Fibroblast of skin of left biceps (primary cell): ENCODE data around the gene CD200R1L.

Source experiments
- DNase-seq, 2 experiments: peaks; one replicate each; pipeline ENCODE4 v3.0.0-alpha.2; 2013; ENCODE audit warnings: low read depth in 2 of 2

CD200R1L gene

DNA sequence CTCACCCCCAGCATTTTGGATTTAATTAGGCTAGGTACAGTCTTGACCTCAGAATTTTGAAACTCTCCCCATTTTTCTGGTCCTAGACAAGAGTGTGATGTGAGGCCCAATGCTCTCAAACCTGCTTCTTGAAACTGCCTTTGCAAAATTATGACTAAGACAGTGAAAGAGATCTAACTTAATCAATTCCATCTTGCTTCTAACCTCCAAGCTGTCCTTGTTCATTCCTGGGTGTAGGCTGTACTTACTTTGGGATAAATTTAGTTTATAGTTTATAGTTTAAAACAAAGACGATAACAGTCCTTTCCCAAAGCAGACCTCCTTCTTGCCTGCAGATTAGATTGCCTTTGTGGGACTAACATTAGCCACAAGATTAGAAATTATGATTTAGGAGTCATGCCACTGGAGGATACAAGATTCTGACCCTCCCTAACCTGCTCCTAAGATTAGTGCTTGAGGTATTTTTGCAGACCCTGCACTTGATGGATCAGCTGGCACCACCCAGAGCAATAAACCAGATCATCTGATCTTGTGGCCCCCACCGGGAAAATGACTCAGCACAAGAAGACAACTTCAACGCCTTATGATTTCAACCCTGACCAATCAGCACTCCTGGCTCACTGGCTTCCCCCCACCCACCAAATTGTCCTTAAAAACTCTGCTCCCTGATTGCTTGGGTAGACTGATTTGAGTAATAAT is 59.6 kb downstream of the CD200R1L start:
- DNase-seq, result no peak

DNA sequence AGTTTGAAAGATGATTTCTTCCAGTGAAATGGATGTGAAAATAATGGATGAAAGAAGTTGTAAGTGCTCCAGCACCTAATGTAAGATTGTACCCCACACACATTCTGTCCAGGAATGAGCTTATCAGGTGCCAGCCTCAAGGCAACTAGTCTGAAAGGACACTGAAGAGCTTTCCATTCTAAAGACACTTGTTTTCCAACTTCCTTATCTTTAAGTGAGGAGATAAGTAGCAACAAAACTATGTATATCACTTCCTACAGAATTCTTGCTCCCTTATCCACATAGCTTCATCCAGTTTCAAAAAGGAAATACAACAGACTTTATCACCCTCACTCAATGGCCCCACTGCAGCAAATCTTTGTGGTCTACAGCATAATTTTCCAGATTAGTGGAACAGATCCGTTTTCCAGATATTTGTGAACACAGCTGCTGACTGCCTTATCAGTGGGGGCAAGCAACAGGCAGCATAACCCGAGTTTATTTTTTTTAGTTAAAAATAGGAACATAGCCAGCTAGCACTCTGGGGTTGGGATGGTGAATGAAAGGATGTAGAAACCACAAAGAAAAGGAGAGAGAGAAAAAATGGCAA is 60.6 kb downstream of the CD200R1L start:
- DNase-seq, result peak; percentile 51 to 56

DNA sequence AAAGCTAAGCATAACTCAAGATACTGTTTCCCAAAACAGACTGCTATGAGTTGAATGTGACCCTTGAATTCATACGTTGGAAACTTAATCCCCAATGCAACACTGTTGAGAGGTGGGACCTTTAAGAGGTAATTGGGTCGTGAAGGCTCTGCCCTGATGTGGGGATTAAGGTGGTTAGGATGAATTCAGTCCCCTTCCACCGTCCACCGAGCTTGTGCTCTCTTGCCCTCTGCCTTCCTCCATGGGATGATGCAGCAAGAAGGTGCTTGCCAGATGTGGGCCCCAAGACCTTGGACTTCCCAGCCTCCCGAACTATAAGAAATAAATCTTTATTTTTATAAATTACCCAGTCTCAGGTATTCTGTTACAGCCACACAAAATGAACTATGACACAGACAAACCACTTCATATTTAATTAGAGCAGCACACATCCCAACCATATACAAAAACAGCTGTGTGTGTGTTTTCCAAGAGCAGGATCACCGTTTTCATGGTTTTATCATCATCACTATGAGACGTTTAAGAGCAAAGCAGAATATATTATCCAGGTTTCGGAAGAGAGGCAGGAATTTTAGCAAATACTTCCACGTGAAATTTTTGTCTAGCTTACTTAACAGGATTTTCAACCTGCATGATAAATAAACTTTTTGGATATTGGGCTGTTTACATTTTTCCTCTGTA is 61.2 kb downstream of the CD200R1L start:
- DNase-seq, result no peak

DNA sequence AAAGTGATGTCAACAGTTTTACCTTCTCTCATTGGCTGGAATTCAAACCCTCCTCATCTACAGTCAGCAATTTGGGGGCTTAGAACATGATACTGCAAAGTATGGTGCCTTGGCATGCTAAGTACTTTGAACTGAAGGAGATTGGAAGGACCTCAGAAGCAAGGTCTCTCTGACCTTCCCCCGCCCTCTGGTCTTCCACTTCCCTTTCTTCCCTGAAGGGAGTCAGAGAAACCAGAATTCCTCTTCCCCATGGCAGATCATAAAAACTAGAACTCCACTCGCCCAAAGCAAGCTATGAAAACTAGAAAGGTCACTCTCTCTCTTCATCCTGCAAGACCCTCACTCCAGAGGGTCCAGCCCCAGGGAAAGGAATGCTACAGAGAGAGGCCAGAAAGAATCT is 64.2 kb downstream of the CD200R1L start:
- no peak for DNase-seq

DNA sequence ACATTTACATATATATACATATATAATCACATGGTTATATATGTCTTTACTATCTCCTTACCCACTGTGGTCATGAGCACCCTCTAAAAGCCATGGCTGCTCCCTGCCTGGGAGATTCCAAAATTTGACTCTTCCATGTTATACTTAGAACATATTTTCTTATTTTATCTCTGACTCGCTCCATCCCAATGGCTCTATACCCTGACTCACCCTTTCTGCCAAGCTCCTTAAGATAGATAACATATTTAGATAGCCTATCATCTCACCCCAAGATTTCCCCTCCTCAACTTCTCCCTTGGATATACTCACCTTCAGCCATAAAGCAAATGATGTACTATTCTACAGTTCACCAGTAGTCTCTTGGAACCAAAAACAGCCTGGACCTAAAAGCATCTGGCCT is 65.1 kb downstream of the CD200R1L start:
- DNase-seq, result no peak

DNA sequence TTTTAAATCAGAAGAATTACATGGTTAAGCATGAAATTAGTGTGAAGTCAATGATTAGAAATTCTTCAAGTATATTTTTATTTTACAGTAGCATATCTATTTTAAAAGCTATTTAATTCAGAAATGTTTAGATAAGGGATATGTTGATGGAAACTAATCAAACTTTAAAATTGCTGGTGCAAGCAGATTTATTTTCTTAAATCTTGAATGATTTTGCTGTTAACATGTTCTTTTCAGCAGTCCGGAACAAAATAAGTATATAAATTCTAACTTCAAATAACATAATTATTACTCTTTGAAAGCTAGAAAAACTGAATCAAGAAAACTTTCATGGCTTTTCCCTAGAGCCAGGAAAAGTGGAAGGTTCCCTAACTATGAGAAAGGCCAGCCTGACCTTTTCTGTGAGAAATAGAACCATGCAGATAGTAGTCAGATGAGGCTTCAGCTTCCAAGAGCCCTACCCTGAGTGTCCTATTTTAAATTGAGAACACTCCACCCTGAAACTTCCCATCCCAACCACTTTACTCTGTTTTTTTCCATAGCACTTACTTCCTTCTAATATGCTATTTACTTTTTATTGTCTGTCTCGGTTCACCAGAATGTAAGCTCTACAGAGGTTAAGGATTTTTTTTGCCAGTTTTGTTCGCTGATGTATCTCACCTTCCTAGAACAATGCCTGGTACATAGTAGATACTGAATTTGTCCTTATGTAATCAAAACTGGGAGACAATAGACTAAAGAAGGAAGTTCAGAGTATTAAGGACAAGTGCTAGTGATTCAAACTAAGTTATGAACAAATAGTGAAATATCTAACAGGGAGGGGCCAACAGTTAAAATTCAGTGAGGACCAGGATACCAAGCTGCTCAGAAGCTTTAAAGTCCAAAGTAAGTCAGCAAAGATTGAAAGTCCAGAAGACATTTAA is 66.8 kb downstream of the CD200R1L start:
- no peak for DNase-seq

DNA sequence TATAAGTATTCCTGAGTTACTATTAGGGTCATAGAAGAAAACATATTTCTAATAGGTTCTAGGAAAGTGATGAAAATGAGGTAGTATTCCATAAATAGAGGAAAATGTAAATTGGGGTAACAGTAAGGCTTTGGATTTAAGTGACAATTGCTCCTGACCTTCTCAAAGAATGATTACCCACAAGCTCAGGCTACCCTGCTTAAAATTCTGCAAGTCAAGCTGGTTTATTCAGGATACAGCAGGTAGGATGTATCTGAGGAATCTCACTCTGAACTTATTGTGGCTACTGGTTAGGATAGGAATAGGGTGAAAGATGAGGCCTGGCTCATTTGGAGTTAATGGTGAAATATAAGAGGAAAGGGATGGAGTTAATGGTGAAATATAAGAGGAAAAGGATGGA is 67.7 kb downstream of the CD200R1L start:
- no peak for DNase-seq

DNA sequence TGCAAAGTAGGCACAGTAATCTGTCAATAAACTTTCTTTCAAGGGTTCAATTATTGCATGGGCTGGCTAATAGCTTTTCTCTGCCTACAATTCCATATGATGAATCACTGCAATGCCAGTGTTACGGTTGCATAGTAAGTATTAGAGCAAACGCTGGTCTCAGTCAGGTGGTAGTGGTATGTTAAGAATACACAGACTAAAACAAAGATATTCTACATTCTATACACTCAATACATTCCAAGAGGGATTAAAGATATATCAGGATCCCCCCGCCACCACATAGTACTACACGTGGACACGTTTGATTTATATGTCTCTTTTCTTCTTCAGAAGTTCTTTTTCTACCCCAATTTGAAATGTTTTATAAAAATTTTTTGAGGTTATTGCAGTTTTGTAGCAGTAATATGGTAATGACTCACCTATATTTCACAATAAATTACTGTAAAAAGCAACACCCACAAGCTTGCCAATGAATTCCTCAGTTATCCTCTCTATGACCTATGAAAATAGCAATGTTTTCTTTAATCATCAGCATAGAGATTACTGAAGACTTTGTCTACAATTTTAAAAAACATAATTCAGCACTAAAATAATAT is 68.2 kb downstream of the CD200R1L start:
- DNase-seq, result peak; percentile 88 to 91

DNA sequence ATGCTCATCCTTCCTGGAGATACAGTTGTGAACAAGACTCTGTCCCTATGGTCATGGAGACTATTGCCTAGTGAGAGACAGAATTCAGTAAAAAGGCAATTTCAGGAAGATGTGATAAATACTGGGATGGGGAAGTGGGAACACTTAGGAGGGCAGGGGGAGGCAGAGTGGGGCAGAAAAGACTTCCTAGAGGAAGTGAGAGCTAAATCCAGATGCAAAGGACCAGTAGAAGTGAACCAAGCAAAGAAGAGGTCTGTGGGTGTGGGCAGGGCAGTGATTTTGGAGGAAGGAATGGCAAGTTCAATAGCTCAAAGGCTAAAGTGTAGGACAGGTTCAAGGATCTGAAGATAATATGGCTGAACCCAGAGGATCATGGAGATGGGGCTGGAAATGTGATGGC is 68.9 kb downstream of the CD200R1L start:
- DNase-seq, result no peak

DNA sequence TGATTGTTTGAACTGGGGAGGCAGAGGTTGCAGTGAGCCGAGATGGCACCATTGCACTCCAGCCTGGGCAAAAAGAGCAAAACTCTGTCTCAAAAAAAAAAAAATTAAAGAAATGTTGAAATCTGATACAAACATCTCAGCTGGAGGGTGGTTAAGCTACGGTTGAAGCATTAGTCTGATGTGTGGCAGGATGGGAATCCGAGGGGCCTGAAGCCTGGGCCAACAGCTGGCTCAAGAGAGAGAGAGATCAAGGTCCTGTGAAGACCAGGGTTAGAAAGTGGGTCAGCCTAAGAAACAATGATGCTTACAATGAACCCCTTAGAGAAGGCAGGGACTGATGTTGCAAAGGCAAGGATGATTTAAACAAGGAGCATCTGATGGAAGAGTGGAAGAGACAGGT is 69.8 kb downstream of the CD200R1L start:
- DNase-seq, result no peak

DNA sequence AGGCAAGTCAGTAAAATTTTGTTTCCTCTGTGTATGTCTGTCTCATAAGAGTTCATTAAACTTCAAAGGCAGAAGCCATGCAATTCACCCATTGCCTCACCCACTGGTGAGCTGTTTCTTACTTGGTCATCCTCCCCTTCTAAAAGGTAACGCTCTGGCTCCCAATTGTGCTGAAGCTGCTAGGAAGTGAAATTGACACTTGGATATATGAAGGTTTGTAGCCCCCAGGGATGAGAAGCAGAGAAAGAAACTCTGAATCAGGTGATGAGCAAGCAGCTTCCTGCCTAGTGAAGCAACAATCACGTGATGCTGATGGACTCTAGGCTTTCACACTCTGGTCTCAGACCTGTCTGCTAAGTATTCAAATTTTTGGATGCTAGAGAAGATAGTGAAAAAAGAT is 70.7 kb downstream of the CD200R1L start:
- no peak for DNase-seq

DNA sequence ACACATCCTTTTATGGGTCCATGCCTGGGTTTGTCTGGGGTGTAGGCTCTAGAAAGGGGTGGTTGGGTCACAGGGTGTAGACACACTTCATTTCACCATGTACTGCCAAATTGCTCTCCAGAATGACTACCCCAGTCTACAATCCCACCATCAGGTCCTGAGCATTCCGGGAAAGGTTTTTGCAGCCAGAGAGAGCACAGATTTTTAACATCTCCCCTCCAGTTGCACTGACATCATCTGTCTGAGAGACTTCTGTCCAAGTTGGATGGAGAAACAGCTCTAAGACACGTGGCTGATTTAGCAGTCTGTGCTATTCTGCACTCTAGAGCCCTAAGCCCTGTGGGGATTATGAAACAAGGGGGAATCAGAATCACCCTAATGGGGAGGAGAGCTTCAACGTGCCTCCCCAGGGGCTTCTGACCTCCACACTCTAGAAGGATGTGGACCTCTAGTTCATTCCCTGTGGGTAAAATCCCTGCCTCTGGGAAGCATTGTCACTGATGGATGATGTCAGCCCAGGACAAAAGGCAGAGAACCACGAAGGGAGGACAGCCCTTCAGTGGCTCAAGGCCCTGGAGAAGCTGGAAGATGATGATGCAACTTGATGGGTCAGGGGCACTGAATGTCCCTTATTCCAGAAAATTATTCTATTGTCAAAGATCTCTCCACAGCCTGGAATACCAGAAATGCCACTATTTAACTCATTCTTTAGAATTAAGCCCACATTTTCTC is 71.5 kb downstream of the CD200R1L start:
- peak; percentile 74 to 77 for DNase-seq

DNA sequence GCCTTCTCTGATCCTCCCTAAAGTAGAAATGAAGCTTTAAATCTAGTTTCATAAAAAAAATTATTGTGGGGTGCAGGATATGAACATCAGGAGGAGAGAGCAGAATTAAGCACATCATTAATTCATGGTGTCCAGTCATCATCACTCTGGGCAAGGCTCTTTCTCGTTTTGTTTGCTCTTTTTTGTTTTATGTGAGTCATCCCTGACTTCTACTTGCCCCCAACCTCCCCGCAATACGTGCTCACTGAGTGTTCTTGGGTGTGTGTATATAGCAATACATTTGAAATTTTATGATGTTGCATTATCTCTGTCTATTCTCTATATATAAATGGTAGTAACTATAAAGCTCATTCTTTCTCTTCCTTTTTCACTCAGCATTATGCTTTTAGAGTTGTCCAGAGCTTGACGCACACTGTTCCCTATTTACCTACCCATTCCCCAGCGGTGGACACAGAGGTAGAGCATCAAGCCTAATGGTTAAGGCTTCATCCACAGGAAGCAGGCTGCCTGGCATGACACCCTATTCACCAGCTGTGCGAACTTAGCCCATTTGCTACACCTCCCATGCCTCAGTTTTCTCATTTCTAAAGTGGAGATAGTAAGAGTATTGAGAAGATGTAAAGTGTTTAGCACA is 72.3 kb downstream of the CD200R1L start:
- DNase-seq, result peak in 1 of 2 experiments; percentile 52

DNA sequence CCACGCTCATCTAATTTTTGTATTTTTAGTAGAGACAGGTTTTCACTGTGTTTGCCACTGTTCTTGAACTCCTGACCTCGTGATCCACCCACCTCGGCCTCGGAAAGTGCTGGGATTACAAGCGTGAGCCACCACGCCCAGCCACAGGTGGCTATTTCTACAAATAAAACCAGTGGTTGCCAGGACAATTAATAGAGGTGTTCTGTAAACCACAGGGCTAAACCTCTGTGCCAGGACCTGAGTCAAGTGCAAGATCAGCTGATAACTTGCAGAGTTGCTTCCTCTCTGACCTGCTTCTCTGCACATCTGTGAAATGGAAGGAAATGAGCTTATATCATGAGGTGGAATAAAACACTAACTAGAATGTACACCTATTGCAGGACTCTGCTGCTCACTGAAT is 72.8 kb downstream of the CD200R1L start:
- no peak for DNase-seq

DNA sequence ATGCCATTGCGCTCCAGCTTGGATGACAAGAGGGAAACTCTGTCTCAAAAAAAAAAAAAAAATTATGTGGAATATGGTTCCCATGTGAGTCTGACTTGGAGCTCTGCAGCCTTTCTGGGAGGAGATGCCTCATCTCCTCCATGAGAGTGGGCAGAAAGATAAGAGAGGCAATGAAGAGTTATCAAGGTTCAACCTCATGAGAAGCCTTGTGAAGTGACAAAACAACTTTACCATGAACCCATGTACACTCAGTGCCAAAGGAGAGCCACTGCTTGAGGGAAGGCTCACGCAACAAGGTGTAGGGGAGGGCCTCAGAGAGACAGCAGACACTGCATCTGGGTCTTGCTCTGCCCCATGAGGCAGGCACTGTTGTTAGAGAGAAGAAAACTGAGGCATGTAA is 75.7 kb downstream of the CD200R1L start:
- DNase-seq, result no peak

DNA sequence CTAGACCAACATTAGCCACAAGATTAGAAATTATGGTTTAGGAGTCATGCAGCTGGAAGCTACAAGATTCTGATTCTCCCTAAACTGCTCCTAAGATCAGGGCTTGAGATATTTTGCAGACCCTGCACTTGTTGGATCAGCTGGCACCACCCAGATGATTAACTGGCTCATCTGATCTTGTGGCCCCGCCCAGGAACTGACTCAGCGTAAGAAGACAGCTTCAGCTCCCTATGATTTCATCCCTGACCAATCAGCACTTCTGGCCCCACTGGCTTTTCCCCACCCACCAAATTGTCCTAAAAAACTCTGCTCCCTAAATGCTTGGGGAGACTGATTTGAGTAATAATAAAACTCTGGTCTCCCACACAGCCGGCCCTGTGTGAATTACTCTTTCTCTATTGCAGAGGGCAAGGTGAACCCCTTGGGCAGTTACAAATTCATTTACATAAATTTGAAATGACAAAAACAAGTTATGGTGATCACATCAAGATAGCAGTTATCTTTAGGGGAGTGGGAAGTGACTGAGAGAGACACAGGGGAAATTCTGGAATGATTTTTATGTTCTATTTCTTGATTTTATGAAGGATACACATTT is 76.5 kb downstream of the CD200R1L start:
- no peak for DNase-seq

DNA sequence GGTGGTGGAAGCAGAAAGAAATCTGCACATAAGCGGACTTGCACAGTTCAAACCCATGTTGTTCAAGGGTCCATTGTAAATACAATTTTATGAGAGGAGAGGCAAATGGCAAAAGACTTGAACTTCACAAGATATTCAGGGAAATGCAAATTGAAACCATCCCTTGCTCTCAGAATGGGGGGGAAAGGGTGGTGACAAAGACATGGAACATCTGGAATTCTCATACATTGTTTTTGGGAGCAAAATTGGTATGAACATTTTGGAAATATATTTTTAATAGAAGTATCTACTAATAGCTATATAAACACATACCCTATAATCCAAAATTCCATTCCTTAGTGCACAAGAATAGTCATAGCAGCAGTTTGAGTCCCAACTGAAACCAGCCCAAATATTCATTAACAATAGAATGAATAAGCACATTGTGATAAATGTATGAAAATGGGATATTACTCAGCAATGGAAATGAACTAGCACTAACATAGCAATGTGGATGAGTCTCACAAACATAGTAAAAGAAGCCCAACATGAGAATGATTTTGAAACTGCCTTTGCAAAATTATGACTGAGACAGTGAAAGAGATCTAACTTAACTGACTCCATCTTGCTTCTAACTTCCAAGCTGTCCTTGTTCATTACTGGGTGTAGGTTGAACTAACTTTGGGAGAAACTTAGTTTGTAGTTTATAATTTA is 77.2 kb downstream of the CD200R1L start:
- no peak for DNase-seq

DNA sequence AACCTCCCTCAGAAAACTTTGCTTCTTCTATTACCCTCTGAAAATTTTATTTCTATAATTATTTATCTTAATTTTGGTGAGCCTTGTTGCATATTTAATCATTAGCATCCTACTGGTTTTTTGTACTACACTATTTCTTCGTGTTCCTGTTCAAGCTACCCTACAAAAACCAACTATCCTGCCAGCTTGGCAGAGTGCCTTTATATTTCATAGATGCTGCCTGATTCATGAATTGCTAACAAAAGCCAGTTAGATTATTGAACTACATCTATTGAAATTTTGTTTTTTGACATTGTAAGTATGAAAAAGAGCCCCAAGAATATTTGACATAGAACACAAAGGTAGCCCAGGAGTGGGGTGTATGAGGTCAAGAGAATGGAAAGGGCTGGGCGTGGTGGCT is 78.9 kb downstream of the CD200R1L start:
- DNase-seq, result no peak

DNA sequence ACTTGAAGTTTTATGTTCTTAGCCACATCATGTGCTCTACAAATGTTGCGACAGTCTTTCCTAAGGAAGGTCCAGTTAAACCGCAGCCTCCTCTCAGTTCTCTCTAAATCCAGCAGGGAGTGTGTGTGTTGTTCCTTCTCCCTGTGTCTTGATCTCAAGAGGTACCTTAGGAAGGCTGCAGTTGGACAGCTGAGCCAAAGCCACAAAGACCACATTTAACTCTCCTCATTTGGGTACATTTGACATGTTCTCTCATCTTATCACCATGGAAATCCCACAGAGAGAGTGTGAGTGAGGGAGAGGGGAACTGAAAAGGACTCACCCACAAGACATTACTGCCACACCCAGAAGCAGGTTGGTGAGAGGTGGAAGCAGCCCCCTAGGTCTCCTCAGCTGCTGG is 79.5 kb downstream of the CD200R1L start:
- DNase-seq, result no peak
